CD4-positive, alpha-beta T cell treated with Interleukin-15 for 4 hours (primary cell): ENCODE measurements around the gene SLIT3.
"Not testable (repeated sequence)": the region's sequence is repeated elsewhere in the genome, so short reads cannot be mapped to it uniquely, and the experiment has no call there.

ENCODE experiments used
- DNase-seq: peaks from one replicate; pipeline ENCODE4 v3.0.0-alpha.2; 2020; ENCODE audit warnings: low spot score

Gene SLIT3

GRCh38 chr5:169142264-169142970, 158.5 kb downstream of the SLIT3 start:
- no peak for DNase-seq

GRCh38 chr5:169140215-169140614, 160.7 kb downstream of the SLIT3 start:
- DNase-seq = not testable (repeated sequence)

GRCh38 chr5:169139480-169140050, 161.4 kb downstream of the SLIT3 start:
- DNase-seq = no peak

- DNase-seq = no peak
Measured at GRCh38 chr5:169133531-169133930, 167.4 kb downstream of the SLIT3 start.

- DNase-seq = no peak
Measured at GRCh38 chr5:169132302-169132660, 168.7 kb downstream of the SLIT3 start.

GRCh38 chr5:169131616-169132301, 169.2 kb downstream of the SLIT3 start:
- DNase-seq = no peak

GRCh38 chr5:169128679-169129078, 172.3 kb downstream of the SLIT3 start:
- no peak for DNase-seq

GRCh38 chr5:169127431-169127830, 173.5 kb downstream of the SLIT3 start:
- no peak for DNase-seq

- no peak for DNase-seq
Measured at GRCh38 chr5:169126481-169127021, 174.4 kb downstream of the SLIT3 start.

GRCh38 chr5:169125571-169125970, 175.4 kb downstream of the SLIT3 start:
- DNase-seq = no peak

- no peak for DNase-seq
Measured at GRCh38 chr5:169122951-169123350, 178.0 kb downstream of the SLIT3 start.

- no peak for DNase-seq
Measured at GRCh38 chr5:169121630-169122420, 179.1 kb downstream of the SLIT3 start.

GRCh38 chr5:169119288-169120048, 181.5 kb downstream of the SLIT3 start:
- DNase-seq = no peak

GRCh38 chr5:169116961-169117461, 183.9 kb downstream of the SLIT3 start:
- DNase-seq = no peak

- DNase-seq = no peak
Measured at GRCh38 chr5:169115461-169116124, 185.3 kb downstream of the SLIT3 start.

- DNase-seq = no peak
Measured at GRCh38 chr5:169114466-169115065, 186.4 kb downstream of the SLIT3 start.

GRCh38 chr5:169112016-169112415, 188.9 kb downstream of the SLIT3 start:
- no peak for DNase-seq

GRCh38 chr5:169106911-169107706, 193.8 kb downstream of the SLIT3 start:
- DNase-seq = no peak

- not testable (repeated sequence) for DNase-seq
Measured at GRCh38 chr5:169105582-169105981, 195.4 kb downstream of the SLIT3 start.
